ENCODE results near the gene MYCBPAP.

Gene MYCBPAP

GRCh38 chr17:50537721-50538548, 29.7 kb downstream of the MYCBPAP start:
- FAIRE-seq (no peak), DNase-seq (ENCODE audit: low spot score) (no peak)

GRCh38 chr17:50538549-50539410, 30.5 kb downstream of the MYCBPAP start:
- peak; percentile 5 for FAIRE-seq

GRCh38 chr17:50539762-50540559, 31.7 kb downstream of the MYCBPAP start:
- no peak for DNase-seq (ENCODE audit: low spot score)
- no peak for FAIRE-seq

More at GRCh38 chr17:50538549-50539410, 30.5 kb downstream of the MYCBPAP start:
- DNase-seq (ENCODE audit: low spot score) = no peak

GRCh38 chr17:50540560-50541401, 32.5 kb downstream of the MYCBPAP start:
- DNase-seq (ENCODE audit: low spot score) (no peak), FAIRE-seq (no peak)

GRCh38 chr17:50541402-50541715, 33.1 kb downstream of the MYCBPAP start:
- no peak for DNase-seq (ENCODE audit: low spot score)
- no peak for FAIRE-seq

- DNase-seq (ENCODE audit: low spot score) = peak; percentile 97
- peak; percentile 96 for FAIRE-seq
These were observed 33.8 kb downstream of the MYCBPAP start for GRCh38 chr17:50541716-50542688.

GRCh38 chr17:50542795-50543774, 34.8 kb downstream of the MYCBPAP start:
- no peak for FAIRE-seq
- peak; percentile 60 for DNase-seq (ENCODE audit: low spot score)

GRCh38 chr17:50544516-50544915, 36.3 kb downstream of the MYCBPAP start:
- FAIRE-seq (no peak), DNase-seq (ENCODE audit: low spot score) (no peak)

- DNase-seq (ENCODE audit: low spot score) (no peak), FAIRE-seq (no peak)
These were observed 37.1 kb downstream of the MYCBPAP start for GRCh38 chr17:50545311-50545710.

GRCh38 chr17:50546701-50547034, 38.4 kb downstream of the MYCBPAP start:
- DNase-seq (ENCODE audit: low spot score) = no peak
- no peak for FAIRE-seq

GRCh38 chr17:50547035-50547735, 38.9 kb downstream of the MYCBPAP start, which contains the start of gene SPATA20:
Gene SPATA20, plus strand, starts transcription at chr17:50547174. Its CDS starts 35 bp downstream, at chr17:50547209.
- DNase-seq (ENCODE audit: low spot score) (peak; percentile 96), FAIRE-seq (no peak)

- no peak for FAIRE-seq
These were observed 39.5 kb downstream of the MYCBPAP start for GRCh38 chr17:50547736-50548083.

GRCh38 chr17:50548831-50549230, 40.6 kb downstream of the MYCBPAP start:
- FAIRE-seq (no peak), DNase-seq (ENCODE audit: low spot score) (no peak)

More at GRCh38 chr17:50547736-50548083, 39.5 kb downstream of the MYCBPAP start:
- no peak for DNase-seq (ENCODE audit: low spot score)

GRCh38 chr17:50549256-50549941, 41.2 kb downstream of the MYCBPAP start:
- FAIRE-seq (no peak), DNase-seq (ENCODE audit: low spot score) (no peak)

- no peak for FAIRE-seq
- DNase-seq (ENCODE audit: low spot score) = no peak
These were observed 41.7 kb downstream of the MYCBPAP start for GRCh38 chr17:50549969-50550368.

- DNase-seq (ENCODE audit: low spot score) = peak; percentile 65
- FAIRE-seq = peak; percentile 30
These were observed 42.6 kb downstream of the MYCBPAP start for GRCh38 chr17:50550661-50551432.

All from urothelium cell line (cell line).